ENCODE measurements around the gene TBC1D1. TPM values are rescaled to one million over a fixed set of nuclear protein-coding genes. Genes with fewer than 3 reads are reported as not detected.

TBC1D1 gene
- polyA plus RNA-seq, 3 donors: 23.3 to 70.0 (median 31.5) TPM

DNA sequence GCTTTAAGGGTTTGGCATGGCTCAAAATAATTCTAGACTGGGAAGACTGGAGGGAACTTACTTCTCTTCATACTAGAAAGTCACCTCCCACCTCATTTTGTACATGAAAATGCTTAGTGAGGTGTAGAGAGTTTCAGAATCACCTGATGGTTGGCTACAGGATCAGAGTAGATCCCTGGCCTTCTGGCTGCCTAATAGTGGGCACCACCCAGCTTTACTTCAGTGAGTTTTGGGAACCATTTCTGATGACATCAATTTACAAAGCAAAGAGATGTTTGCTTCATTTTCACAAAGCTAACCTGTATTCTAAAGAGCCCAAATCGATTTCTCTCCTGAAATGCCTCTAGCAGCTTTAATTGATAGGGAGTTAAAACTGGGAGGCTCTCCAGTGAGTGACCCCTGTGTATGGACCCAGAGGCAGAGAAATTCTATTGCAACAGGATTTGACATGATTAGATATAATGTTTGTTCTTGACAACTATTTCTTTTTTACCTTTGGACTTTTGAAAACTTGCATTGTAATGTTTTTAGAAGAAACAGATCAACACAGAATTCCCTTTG lies 249.8 kb downstream of the TBC1D1 start:
- Histone ChIP-seq H3K79me2 (ENCODE audit: insufficient read depth, low read length) (no peaks in the 10 kb centered on the region), H3K9me3 (replicated peaks in 1 of 2; ENCODE audit: control insufficient read depth in 1 of 2, insufficient read depth in 1 of 2, low read length in 2 of 2) (no peaks in the 10 kb centered on the region), H3K36me3 (replicated peaks in 1 of 2; ENCODE audit: control insufficient read depth in 1 of 2, insufficient read depth in 2 of 2, low read length in 2 of 2) (peaks cover 47 to 72% of the 10 kb centered on the region in 2 donors), H3K27ac (ENCODE audit: low read depth in 1 of 2, low read length in 2 of 2) (peak overlapping the region in 1 of 2 donors; percentile 16), H4K20me1 (ENCODE audit: insufficient read depth, low read length) (no peaks in the 10 kb centered on the region), H3K4me1 (ENCODE audit: control insufficient read depth in 1 of 2, insufficient read depth in 2 of 2, low read length in 2 of 2) (no peaks in the 10 kb centered on the region), H3K4me3 (replicated peaks in 1 of 3; ENCODE audit: low read depth in 2 of 3, low read length in 3 of 3) (no peak overlapping the region), H3K27me3 (ENCODE audit: control insufficient read depth in 2 of 2, insufficient read depth in 2 of 2, low read length in 2 of 2) (no peaks in the 10 kb centered on the region), H3K4me2 (replicated peaks; ENCODE audit: extremely low read depth, low read length, poor library complexity, severe bottlenecking) (no peak overlapping the region), H2AFZ (ENCODE audit: insufficient read depth, low read depth, low read length, poor library complexity, severe bottlenecking) (no peak overlapping the region), H3K9ac (ENCODE audit: insufficient read depth, low read length, poor library complexity, severe bottlenecking) (no peak overlapping the region)
- peaks cover 0 to 2% (median 1%) of the 10 kb centered on the region in 3 donors for H3K27me3 Mint-ChIP-seq (ENCODE audit: low read depth in 3 of 3)
- H3K4me1 Mint-ChIP-seq: no peaks in the 10 kb centered on the region
- WGBS (ENCODE audit: insufficient coverage): no CpG with 5 or more reads among the region's 1 CpG
- no peak overlapping the region for H3K4me3 Mint-ChIP-seq
- DNase-seq: no peak
- no peak overlapping the region for H3K27ac Mint-ChIP-seq
- TF ChIP-seq, protein P1, sequence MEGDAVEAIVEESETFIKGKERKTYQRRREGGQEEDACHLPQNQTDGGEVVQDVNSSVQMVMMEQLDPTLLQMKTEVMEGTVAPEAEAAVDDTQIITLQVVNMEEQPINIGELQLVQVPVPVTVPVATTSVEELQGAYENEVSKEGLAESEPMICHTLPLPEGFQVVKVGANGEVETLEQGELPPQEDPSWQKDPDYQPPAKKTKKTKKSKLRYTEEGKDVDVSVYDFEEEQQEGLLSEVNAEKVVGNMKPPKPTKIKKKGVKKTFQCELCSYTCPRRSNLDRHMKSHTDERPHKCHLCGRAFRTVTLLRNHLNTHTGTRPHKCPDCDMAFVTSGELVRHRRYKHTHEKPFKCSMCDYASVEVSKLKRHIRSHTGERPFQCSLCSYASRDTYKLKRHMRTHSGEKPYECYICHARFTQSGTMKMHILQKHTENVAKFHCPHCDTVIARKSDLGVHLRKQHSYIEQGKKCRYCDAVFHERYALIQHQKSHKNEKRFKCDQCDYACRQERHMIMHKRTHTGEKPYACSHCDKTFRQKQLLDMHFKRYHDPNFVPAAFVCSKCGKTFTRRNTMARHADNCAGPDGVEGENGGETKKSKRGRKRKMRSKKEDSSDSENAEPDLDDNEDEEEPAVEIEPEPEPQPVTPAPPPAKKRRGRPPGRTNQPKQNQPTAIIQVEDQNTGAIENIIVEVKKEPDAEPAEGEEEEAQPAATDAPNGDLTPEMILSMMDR (IDR thresholded peaks at IDR 0.05): no peak
- peaks cover 58 to 70% of the 10 kb centered on the region in 2 donors for H3K36me3 Mint-ChIP-seq
- intact Hi-C loops (cut with micrococcal nuclease): no loop called here
- H3K9me3 Mint-ChIP-seq: no peaks in the 10 kb centered on the region

DNA sequence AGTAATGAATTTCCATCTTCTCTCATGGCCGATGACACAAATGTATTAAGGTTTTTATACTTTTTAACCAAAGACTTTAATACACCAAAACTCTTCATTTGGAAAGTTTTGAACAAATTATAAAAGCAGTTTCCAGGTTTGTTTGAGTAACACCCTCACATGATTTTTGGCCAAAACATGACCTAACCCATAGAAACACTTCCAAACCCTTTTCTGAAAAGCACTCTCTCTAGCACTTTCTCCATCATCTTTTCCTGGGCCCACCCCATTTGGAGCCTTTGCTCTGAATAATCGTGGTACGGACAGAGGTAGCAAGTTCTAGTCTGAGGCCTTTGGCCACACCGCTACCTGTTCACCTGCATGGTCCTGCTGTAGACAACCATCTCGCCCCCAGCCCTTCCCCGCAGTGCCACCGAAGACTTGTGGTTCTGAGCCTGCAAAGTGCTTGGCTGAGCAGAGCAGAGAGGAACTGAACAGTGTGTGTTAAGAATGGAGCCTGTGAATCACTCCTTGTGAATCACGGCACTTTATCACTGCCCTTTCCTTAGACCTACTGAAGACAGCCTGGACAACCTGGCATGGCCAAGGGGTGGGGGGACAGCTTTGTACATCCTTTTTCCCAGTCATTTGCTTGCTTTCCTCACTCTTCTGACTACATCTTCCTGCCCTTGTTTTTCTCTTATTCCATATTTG lies 251.1 kb downstream of the TBC1D1 start:
- peaks cover 37 to 59% of the 10 kb centered on the region in 2 donors for H3K36me3 ChIP-seq (replicated peaks in 1 of 2; ENCODE audit: control insufficient read depth in 1 of 2, insufficient read depth in 2 of 2, low read length in 2 of 2)
- H3K27me3 ChIP-seq (ENCODE audit: control insufficient read depth in 2 of 2, insufficient read depth in 2 of 2, low read length in 2 of 2): no peaks in the 10 kb centered on the region
- H3K27ac ChIP-seq (ENCODE audit: low read depth in 1 of 2, low read length in 2 of 2): no peak overlapping the region
- Mint-ChIP-seq H3K36me3 (peaks cover 47 to 59% of the 10 kb centered on the region in 2 donors), H3K27ac (peak overlapping the region in 3 of 7 donors; percentile 22 to 83 (median 46)), H3K27me3 (ENCODE audit: low read depth in 3 of 3) (peaks cover 0 to 2% (median 1%) of the 10 kb centered on the region in 3 donors), H3K4me1 (no peaks in the 10 kb centered on the region), H3K9me3 (no peaks in the 10 kb centered on the region), H3K4me3 (no peak overlapping the region)
- intact Hi-C loops (cut with micrococcal nuclease): no loop called here
- H3K4me2 ChIP-seq (replicated peaks; ENCODE audit: extremely low read depth, low read length, poor library complexity, severe bottlenecking): no peak overlapping the region
- no peak for DNase-seq
- TF ChIP-seq, protein P1 (IDR thresholded peaks at IDR 0.05): no peak
- no peaks in the 10 kb centered on the region for H3K79me2 ChIP-seq (ENCODE audit: insufficient read depth, low read length)
- WGBS (ENCODE audit: insufficient coverage): 100% methylated on average over 5 of the region's 8 CpGs
- no peaks in the 10 kb centered on the region for H3K9me3 ChIP-seq (replicated peaks in 1 of 2; ENCODE audit: control insufficient read depth in 1 of 2, insufficient read depth in 1 of 2, low read length in 2 of 2)
- H2AFZ ChIP-seq (ENCODE audit: insufficient read depth, low read depth, low read length, poor library complexity, severe bottlenecking): no peak overlapping the region
- H3K4me1 ChIP-seq (ENCODE audit: control insufficient read depth in 1 of 2, insufficient read depth in 2 of 2, low read length in 2 of 2): no peaks in the 10 kb centered on the region
- no peak overlapping the region for H3K4me3 ChIP-seq (replicated peaks in 1 of 3; ENCODE audit: low read depth in 2 of 3, low read length in 3 of 3)
- H3K9ac ChIP-seq (ENCODE audit: insufficient read depth, low read length, poor library complexity, severe bottlenecking): no peak overlapping the region
- no peaks in the 10 kb centered on the region for H4K20me1 ChIP-seq (ENCODE audit: insufficient read depth, low read length)

Measured in CD14-positive monocyte (primary cell).